ENCODE results near the gene BRF1. TPM values are rescaled to one million over a fixed set of nuclear protein-coding genes. Genes with fewer than 3 reads are reported as not detected.

The BRF1 gene
- total RNA-seq, 1 experiment from 2014 or later: 41.8 TPM

- BruUV-seq (replicated peaks): no TSS peak
- Histone ChIP-seq H3K27ac (ENCODE audit: low read depth, low read length, poor library complexity, severe bottlenecking) (no peak overlapping the region), H3K27me3 (replicated peaks; ENCODE audit: insufficient read depth, low read depth, low read length, poor library complexity) (no peaks in the 10 kb centered on the region), H3K9me3 (ENCODE audit: low read depth, low read length, poor library complexity, severe bottlenecking) (no peaks in the 10 kb centered on the region), H3K4me3 (ENCODE audit: low read depth, low read length, poor library complexity, severe bottlenecking) (no peak overlapping the region), H3K4me1 (ENCODE audit: insufficient read depth, low read length, poor library complexity, severe bottlenecking) (no peaks in the 10 kb centered on the region), H3K36me3 (ENCODE audit: insufficient read depth, low read length, poor library complexity, severe bottlenecking) (no peaks in the 10 kb centered on the region)
- intact Hi-C loops (cut with micrococcal nuclease; ENCODE audit: unreplicated experiment): no loop called here
- ChIA-PET CTCF (no interaction called here), POLR2A (ENCODE audit: low non-redundant PET) (no interaction called here)
- no peak for TF ChIP-seq EZH2 (IDR thresholded peaks at IDR 0.05; ENCODE audit: borderline replicate concordance, low read depth, low read length, poor library complexity, severe bottlenecking)
- TF ChIP-seq CTCF (conservative IDR thresholded peaks at IDR 0.05; ENCODE audit: low read depth, low read length): no peak
- DNase-seq (ENCODE audit: low spot score): no peak
Measured at GRCh38 chr14:105211086-105211757, 89.6 kb downstream of the BRF1 start.

GRCh38 chr14:105210266-105211025 is 90.4 kb downstream of the BRF1 start:
- ChIA-PET CTCF (no interaction called here), POLR2A (ENCODE audit: low non-redundant PET) (no interaction called here)
- Histone ChIP-seq H3K4me3 (ENCODE audit: low read depth, low read length, poor library complexity, severe bottlenecking) (no peak overlapping the region), H3K27me3 (replicated peaks; ENCODE audit: insufficient read depth, low read depth, low read length, poor library complexity) (no peaks in the 10 kb centered on the region), H3K9me3 (ENCODE audit: low read depth, low read length, poor library complexity, severe bottlenecking) (no peaks in the 10 kb centered on the region), H3K4me1 (ENCODE audit: insufficient read depth, low read length, poor library complexity, severe bottlenecking) (no peaks in the 10 kb centered on the region), H3K27ac (ENCODE audit: low read depth, low read length, poor library complexity, severe bottlenecking) (no peak overlapping the region), H3K36me3 (ENCODE audit: insufficient read depth, low read length, poor library complexity, severe bottlenecking) (no peaks in the 10 kb centered on the region)
- TSS peak; percentile 44 for BruUV-seq (replicated peaks)
- intact Hi-C loops (cut with micrococcal nuclease; ENCODE audit: unreplicated experiment): no loop called here
- DNase-seq (ENCODE audit: low spot score): no peak
- TF ChIP-seq CTCF (conservative IDR thresholded peaks at IDR 0.05; ENCODE audit: low read depth, low read length): no peak
- TF ChIP-seq EZH2 (IDR thresholded peaks at IDR 0.05; ENCODE audit: borderline replicate concordance, low read depth, low read length, poor library complexity, severe bottlenecking): no peak

DNA sequence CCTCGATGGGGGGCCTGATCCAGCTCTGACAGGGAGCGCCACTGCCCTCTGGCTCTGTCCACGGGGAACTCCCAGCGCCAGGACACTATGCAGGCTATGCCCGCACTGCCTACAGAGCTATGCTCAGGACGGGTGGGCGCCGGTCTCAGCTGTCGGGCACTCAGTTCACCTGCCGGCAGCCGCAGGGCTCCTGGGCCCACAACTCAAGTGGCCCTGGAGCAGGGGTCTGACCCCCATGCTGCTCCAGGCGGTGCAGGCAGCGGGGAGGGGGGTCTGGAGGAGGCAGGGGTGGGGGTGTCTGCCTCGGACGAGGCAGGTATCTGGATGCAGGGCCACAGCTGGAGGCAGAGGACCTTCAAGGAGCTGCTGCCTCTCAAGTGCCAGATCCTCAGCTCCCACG is 91.2 kb downstream of the BRF1 start:
- no peak for DNase-seq (ENCODE audit: low spot score)
- Histone ChIP-seq H3K4me1 (ENCODE audit: insufficient read depth, low read length, poor library complexity, severe bottlenecking) (no peaks in the 10 kb centered on the region), H3K36me3 (ENCODE audit: insufficient read depth, low read length, poor library complexity, severe bottlenecking) (no peaks in the 10 kb centered on the region), H3K27ac (ENCODE audit: low read depth, low read length, poor library complexity, severe bottlenecking) (no peak overlapping the region), H3K27me3 (replicated peaks; ENCODE audit: insufficient read depth, low read depth, low read length, poor library complexity) (no peaks in the 10 kb centered on the region), H3K4me3 (ENCODE audit: low read depth, low read length, poor library complexity, severe bottlenecking) (no peak overlapping the region), H3K9me3 (ENCODE audit: low read depth, low read length, poor library complexity, severe bottlenecking) (no peaks in the 10 kb centered on the region)
- ChIA-PET CTCF (no interaction called here), POLR2A (ENCODE audit: low non-redundant PET) (no interaction called here)
- intact Hi-C loops (cut with micrococcal nuclease; ENCODE audit: unreplicated experiment): no loop called here
- TF ChIP-seq EZH2 (IDR thresholded peaks at IDR 0.05; ENCODE audit: borderline replicate concordance, low read depth, low read length, poor library complexity, severe bottlenecking) (no peak), CTCF (conservative IDR thresholded peaks at IDR 0.05; ENCODE audit: low read depth, low read length) (no peak)
- BruUV-seq (replicated peaks): no TSS peak

All from A673 (cell line).